ENCODE data around the gene TMEM254.
"Not testable (repeated sequence)": the region's sequence is repeated elsewhere in the genome, so short reads cannot be mapped to it uniquely, and the experiment has no call there.

Gene TMEM254

GRCh38 chr10:80133687-80134086 is 55.2 kb downstream of the TMEM254 start:
- DNase-seq, result not testable (repeated sequence)

GRCh38 chr10:80136134-80136571 is 57.7 kb downstream of the TMEM254 start:
- no peak for DNase-seq

- DNase-seq, result no peak
These were observed 58.8 kb downstream of the TMEM254 start for GRCh38 chr10:80137031-80137862.

GRCh38 chr10:80137920-80138319 is 59.5 kb downstream of the TMEM254 start:
- no peak for DNase-seq

GRCh38 chr10:80139265-80139664 is 60.8 kb downstream of the TMEM254 start:
- no peak for DNase-seq

GRCh38 chr10:80140251-80140650 is 61.8 kb downstream of the TMEM254 start:
- DNase-seq, result no peak

- no peak for DNase-seq
These were observed 63.4 kb downstream of the TMEM254 start for GRCh38 chr10:80141696-80142460.
